HG02642 (cell line): Measurements from ENCODE around the gene SLC22A8.
"Not testable (repeated sequence)": the region's sequence is repeated elsewhere in the genome, so short reads cannot be mapped to it uniquely, and the experiment has no call there.

Experiments
- ATAC-seq: cut with Tn5 transposase; IDR thresholded peaks from one replicate; pipeline ENCODE4 v1.9.1; 2021; ENCODE audit warnings: mild to moderate bottlenecking; ENCODE audit not compliant: unreplicated experiment, poor library complexity

Gene SLC22A8

GRCh38 chr11:63015521-63016215, at the start of gene SLC22A8:
SLC22A8 (minus strand) TSS chr11:63015841; CDS start chr11:63014958, 883 bp downstream.
- no peak for ATAC-seq

GRCh38 chr11:63046203-63046602, 30.6 kb upstream of the SLC22A8 start:
- ATAC-seq = not testable (repeated sequence)

GRCh38 chr11:63042596-63042995, 27.0 kb upstream of the SLC22A8 start:
- ATAC-seq = no peak

GRCh38 chr11:63032457-63032856, 16.8 kb upstream of the SLC22A8 start:
- ATAC-seq = no peak

GRCh38 chr11:63023841-63024648, 8.4 kb upstream of the SLC22A8 start:
- ATAC-seq = peak; percentile 66

GRCh38 chr11:63023222-63023814, 7.7 kb upstream of the SLC22A8 start:
- ATAC-seq = no peak

GRCh38 chr11:63022441-63022840, 6.8 kb upstream of the SLC22A8 start:
- no peak for ATAC-seq

- ATAC-seq = no peak
Measured at GRCh38 chr11:63020671-63021291, 5.1 kb upstream of the SLC22A8 start.

GRCh38 chr11:63019506-63019905, 3.9 kb upstream of the SLC22A8 start:
- no peak for ATAC-seq

- no peak for ATAC-seq
Measured at GRCh38 chr11:63017306-63017974, 1.8 kb upstream of the SLC22A8 start.

GRCh38 chr11:63014408-63015055, 1.1 kb downstream of the SLC22A8 start:
- ATAC-seq = no peak

- ATAC-seq = no peak
Measured at GRCh38 chr11:63012839-63013238, 2.8 kb downstream of the SLC22A8 start.

- no peak for ATAC-seq
Measured at GRCh38 chr11:63012430-63012829, 3.2 kb downstream of the SLC22A8 start.

- no peak for ATAC-seq
Measured at GRCh38 chr11:63010934-63011439, 4.7 kb downstream of the SLC22A8 start.

- no peak for ATAC-seq
Measured at GRCh38 chr11:63007920-63008319, 7.7 kb downstream of the SLC22A8 start.

- ATAC-seq = no peak
Measured at GRCh38 chr11:63001456-63001855, 14.2 kb downstream of the SLC22A8 start.

GRCh38 chr11:62999649-63000048, 16.0 kb downstream of the SLC22A8 start:
- no peak for ATAC-seq

- no peak for ATAC-seq
Measured at GRCh38 chr11:62999156-62999555, 16.5 kb downstream of the SLC22A8 start.

- ATAC-seq = no peak
Measured at GRCh38 chr11:62996271-62996670, 19.4 kb downstream of the SLC22A8 start.

GRCh38 chr11:62994775-62995174, 20.9 kb downstream of the SLC22A8 start:
- ATAC-seq = no peak
